CD4-positive, alpha-beta T cell treated with Interleukin-15 for 4 hours (primary cell): ENCODE results near the gene TFEC.
"Not testable (repeated sequence)": the region's sequence is repeated elsewhere in the genome, so short reads cannot be mapped to it uniquely, and the experiment has no call there.

ENCODE experiments used
- DNase-seq: peaks from one replicate; pipeline ENCODE4 v3.0.0-alpha.2; 2020; ENCODE audit warnings: low spot score

TFEC gene, protein sequence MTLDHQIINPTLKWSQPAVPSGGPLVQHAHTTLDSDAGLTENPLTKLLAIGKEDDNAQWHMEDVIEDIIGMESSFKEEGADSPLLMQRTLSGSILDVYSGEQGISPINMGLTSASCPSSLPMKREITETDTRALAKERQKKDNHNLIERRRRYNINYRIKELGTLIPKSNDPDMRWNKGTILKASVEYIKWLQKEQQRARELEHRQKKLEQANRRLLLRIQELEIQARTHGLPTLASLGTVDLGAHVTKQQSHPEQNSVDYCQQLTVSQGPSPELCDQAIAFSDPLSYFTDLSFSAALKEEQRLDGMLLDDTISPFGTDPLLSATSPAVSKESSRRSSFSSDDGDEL

DNA sequence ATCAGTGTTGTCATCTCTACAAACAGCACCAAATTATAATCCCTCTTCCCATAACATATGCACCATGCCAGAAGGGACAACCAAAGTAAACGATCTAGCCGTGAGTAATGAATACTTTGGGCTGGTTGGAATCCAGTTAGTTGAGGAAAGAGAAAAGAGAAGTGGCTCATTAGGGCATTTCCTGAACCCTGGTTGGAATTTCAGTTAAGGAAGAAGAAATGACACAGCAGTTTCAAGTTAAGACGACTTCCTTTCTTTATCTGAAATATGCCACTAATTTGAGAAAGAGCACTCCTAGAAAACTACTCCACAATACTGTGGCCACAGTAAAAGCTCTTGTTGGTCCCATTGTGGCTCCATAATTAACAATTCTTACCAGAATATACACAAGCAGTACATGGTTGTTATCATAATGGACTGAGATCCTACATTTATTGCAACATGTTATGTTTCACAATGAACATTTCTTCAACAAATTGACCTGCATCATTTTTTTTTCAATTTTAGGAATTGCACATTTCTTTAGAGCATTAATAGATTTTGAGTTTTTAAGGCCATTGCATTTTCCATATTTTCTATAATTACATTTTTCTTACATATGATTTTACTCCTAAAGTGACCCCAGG, at the start of gene TFEC:
Gene TFEC, minus strand, starts transcription at position 113 of the 626 bp plus-strand sequence. CDS start 46,322 bp downstream, outside the sequence.
- DNase-seq, result no peak

DNA sequence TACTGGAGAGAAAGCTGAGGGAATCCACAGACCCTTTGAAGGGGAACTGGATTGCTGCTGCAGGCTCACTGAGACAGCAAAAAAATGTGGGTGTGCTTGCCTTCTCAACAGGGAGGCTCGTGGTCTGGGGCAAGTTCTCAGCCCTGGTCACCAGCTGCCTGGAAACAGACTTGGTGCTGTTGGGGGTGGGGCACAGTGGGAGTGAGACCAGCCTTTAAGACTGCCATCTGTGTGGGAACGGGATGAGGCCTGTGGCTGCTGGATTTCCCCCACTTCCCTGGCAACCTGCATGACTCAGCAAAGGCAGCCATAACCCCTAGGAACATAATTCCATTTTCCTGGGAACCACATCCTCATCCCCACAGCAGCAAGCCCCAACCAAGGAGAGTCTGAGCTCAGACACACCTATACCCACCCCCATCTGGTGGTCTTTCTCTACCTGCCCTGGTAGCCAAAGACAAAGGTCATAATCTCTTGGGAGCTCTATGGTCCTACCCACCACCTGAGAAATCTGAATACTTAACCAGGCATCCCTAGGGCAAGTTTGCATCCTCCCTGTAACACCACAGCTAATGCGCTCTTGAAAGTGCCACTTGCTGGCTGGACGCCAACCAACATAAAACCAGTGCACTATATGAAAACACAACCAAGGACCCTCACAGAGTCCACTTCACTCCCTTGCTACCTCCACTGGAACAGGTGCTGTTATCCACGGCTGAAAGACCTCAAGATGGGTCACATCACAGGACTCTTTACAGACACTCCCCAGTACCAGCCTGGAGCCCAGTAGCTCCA, 45.0 kb upstream of the TFEC start:
- DNase-seq, result no peak

DNA sequence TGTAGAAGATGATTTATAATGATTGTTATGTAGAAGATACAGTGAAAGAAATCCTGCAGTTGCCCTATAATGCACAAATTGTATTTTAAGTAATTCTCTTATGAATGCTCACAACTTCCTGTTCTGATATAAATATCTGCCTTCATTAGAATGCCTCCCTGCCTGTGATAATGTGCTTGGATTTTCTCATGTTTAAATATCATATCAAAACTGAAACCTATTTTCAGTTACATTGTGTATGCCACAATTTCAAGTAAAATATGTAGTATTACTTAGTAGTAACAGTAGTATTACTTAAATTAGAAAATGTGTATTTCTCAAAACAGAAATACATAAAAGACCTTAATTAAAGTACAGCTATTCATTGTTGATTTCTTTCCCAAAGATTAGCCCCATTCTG, 41.1 kb upstream of the TFEC start:
- no peak for DNase-seq

DNA sequence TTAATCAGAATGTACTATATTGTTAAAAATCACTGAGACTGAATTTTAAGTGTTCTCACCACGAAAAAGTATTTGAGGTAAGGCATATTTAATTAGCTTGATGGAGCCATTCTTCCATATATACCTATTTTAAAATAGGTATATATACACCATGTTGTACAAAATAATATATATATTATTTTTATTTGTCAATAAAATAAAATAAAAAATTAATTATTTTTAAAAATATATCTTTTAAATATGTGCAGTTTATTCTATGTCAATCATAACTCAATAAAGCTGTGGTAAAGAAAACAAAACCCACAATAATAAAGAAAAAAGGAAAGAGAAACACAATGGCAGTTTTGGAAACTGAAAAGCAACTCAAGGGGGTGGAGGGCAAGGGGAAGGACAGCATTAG, 33.6 kb upstream of the TFEC start:
- DNase-seq, result no peak

DNA sequence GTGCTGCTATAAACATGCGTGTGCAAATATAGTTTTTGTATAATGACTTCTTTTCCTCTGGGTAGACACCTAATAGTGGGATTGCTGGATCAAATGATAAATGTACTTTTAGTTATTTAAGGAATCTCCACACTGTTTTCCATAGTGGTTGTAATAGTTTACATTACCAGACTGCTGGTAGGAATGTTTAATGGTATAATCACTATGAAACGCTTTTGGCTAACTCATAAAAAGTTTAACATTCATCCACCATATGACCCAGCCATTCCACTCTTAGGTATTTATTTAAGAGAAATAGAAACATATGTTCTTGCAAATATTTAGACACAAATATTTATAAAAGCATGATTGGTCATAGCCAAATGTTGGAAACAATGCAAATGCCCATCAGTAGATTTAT, 32.1 kb upstream of the TFEC start:
- no peak for DNase-seq

DNA sequence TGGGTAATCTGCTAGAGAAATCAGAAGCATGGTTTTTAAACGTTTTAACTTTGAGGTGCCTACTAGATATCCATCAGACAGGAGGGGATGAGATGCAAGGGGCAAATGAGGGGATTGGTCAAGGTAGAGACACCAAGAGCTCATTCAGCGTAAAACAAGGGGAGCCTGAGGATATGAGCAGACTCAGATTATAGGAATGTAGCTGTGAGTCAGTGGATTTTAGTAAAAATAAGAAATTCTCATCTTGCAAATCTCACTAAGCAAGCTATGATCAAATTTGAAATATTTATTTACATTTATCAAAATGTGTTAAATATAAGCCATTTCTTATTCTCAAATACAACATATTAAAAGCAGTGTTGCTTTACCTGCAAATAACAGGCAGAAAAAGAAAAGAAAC, 21.4 kb upstream of the TFEC start:
- no peak for DNase-seq

DNA sequence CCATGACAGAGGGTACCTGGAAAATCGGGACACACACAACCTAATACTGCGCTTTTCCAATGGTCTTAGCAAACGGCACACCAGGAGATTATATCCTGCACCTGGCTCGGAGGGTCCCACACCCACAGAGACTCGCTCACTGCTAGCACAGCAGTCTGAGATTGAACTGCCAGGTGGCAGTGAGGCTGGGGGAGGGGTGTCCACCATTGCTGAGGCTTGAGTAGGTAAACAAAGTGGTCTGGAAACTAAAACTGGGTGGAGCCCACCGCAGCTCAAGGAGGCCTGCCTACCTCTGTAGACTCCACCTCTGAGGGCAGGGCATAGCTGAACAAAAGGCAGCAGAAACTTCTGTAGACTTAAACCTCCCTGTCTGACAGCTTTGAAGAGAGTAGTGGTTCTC, 16.7 kb upstream of the TFEC start:
- DNase-seq, result not testable (repeated sequence)

DNA sequence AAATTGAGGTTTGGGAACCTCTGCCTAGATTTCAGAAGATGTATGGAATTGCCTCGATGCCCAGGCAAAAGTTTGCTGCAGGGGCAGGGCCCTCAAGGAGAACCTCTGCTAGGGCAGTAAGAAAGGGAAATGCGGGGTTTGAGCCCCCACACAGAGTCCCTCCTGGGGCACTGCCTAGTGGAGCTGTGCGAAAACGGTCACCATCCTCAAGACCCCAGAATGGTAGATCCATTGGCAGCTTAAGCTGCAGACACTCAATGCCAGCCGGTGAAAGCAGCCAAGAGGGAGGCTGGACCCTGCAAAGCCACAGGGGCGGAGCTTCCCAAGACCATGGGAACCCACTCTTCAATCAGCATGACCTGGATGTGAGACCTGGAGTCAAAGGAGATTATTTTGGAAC, 15.0 kb upstream of the TFEC start:
- no peak for DNase-seq

DNA sequence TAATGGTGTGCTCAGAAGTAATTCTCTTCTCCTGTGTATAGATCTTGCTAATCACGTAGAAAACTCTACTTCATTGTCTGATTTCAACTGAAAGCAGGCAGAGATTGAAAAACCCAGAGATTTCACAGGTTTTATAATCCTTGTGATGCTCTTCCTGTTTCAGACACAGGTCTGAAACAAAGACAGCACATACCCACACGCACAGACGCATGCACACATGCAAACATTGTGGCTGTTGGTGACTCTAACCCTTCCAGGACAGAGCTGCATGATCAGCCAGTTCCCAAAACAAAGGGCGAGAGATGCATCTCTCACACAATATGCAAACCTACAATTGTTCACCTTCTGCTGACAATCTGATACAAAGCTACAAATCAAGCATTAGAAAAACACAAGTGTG, 11.1 kb upstream of the TFEC start:
- no peak for DNase-seq

DNA sequence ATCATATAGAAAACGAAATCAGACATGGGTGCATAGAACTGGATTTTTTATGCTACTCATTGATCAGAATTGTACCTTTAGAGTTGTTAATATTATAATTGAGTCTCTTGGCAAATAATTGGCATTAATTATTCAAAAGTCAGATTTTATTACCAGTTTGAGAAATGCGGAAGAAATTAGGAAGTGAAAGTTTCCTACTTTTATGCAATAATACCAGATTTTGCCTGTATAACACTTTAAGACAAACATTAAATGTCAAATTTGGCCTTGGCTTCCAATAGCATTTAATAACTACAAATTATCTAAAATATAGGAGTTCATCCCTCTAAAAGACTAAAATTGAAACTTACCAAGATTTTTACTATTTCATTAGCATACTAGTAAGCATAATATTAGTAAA, 6.8 kb upstream of the TFEC start:
- DNase-seq, result no peak

DNA sequence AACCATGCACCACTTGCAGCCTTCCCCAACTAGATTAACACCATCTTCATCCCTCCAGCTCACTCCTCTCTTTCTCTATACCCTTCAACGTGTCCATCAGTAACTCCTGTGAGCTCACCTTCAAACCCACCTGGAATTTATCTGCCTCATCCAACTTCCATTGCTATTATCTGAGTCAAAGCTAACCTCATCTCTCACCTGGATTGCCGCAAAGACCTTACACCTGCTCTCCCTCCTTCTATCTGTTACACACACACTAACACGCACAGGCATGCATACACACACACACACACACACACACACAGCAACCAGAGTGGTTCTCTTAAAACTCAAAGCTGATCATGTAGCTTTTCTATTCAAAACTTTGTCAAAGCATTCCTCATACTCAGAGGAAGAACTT, 3.8 kb upstream of the TFEC start:
- no peak for DNase-seq

DNA sequence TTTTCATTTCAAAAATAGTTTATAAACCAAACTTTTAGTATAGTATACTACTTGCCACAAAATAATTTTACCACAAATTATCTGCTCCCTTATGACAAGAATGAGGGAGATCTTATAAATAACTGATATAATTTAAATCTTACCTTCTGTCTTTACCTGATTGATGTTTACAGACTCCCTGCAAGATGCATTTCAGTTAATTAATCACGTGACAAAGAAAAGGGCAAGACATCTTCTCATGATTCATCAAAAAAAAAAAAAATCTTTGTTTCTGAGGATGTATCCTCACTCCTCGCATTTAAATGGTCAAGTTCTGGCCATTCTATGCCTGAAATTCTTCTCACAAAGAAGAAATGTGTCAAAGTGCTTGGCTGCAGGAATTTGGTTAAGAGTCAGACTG, 2.3 kb upstream of the TFEC start:
- DNase-seq, result no peak

DNA sequence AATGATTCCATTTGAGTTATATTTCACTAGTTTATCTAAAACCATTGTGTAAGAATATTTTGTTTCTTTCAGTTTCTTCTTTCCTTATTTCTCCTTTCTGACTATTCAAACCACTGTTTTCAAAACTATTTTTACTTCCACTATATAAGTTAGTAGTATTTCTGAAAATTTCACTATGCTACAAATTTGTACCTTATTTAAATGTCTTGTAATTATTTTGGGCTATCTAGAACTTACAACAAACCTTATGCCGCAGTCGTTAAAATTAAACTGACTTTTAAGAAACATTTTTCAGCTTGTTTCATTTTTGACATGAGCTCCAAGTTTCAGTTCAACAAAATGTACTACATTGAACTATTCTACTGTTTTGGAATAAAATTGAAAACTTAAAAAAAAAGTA, 1.8 kb downstream of the TFEC start:
- no peak for DNase-seq

DNA sequence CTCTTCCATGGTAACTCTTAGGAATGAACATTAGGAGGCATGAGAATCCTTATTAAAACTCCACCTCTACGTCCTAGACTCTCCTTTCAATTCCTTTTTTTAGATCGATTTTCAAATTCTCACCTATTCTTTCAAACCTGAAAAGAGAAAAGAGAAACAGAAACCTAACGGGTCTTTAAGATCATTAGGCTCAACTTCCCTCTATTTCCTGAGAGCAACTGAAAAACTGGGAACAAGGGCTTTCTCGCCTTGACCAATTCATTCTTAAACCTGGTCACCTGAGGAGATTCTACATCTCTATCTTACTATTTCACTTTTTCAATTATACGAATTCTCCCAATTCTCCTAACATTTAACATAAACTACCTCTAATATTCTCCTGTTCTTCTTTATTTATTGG, 2.8 kb downstream of the TFEC start:
- DNase-seq, result no peak

DNA sequence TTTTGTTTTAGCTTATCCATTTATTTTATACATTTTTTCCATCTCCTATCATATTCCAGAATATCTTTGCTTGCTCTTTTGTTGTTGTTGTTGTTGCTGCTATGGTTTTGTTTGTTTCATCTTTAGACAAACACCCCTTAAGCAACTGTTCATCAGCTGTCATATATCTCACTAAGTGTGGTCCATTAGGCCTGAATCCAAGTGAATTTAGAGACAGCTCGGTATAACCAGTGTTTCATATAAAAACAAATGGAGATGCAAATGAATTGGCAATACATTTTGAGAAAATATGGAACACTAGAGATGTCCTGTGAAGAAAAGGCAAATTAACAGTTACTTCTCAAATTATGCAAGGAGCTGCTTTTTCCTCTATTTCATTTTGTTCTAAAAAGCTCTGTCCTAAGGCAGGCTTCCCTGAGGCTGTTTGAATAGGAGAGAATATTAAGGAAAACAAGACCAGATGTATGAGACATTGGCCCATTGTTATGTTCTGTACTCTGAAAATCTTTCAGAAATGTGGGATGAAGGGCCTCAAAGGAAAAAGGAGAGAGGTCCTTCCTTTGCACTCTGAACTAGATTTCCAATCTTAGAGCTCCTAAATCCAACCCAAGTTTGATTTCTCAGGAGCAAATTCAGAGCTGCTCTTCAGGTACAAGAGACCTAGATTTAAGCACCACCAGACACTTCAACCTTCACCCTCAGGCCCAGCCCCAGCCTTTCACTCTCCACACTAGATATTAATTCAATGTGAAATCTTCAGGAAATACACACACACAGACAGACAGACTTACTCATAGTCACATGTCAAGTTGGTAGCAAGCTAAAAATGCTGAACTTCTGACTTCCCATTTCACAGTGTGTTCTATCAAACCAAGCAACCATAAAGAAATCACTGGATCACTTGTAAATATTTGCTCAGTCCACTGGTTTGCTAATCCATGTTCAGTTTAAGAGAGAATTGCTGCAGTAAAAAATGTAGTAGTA, 5.4 kb downstream of the TFEC start:
- DNase-seq, result no peak

DNA sequence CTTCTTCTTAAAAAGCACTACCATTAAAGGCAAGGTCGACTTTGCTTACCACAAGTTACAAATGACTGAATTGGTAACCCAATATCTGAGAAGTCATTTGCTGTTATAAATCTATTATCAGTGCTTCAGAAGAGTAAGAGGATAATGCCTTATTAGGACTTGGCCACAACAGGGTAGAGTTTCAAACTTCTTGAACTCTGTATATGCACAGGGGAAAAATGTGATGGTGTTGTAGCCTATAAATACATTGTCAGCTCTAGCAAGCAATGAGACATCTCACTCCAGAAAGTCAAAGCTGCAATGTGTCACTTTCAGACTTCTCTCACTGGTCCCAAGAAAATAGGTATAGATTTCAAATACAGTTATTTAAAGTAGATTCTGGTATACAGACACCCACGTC, 9.3 kb downstream of the TFEC start:
- no peak for DNase-seq

DNA sequence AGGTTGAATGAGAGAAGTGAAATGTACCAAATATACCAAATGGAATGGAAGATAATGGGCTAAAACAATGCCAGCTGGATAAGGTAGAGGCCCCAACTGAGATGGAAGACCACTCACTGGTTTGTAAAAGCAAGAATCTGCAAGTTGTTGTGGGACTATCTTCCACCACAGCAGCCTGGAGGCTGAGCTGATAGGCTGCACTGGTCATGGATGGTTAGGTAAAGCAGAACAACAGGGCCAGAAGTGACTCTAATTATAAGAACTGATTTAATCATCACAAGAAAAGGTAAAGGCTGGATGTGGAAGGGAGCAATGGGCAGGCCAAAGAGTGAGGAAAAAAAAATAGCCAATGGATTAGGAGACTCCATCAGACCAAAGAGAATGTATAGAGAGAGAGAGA, 11.8 kb downstream of the TFEC start:
- DNase-seq, result no peak

DNA sequence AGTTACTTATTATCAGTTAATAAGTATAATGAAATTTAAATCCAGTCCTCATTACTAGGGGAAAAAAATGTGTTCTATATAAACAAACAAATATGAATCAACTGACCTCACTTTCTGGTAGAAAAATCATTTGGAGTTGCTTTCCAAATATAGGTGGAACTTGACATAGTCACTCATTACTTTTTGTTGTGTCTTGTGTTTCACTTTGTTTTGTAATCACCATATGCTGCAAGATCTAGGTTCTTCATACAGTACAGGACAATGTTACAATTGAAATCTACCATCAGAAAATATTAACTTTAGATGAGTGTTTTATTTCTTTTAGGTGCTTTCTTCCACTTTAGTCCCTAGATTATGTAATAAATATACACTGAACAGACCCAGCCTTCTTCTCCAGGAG, 16.9 kb downstream of the TFEC start:
- no peak for DNase-seq

DNA sequence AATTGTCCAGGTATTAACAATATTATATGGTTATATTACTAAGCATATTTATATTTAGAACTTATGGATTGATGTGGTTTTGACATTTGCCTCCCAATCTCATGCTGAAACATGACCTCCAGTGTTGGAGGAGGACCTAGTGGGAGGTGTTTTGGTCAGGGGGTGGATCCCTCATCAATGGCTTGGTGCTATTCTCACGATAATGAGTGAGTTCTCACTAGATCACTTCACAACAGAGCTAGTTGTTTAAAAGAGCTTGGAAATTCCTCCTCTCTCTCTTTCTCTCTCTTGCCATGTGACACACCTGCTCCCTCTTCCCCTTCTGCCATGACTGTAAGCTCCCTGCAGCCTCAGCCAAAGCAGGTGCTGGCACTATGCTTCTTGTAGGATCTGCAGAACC, 19.0 kb downstream of the TFEC start:
- no peak for DNase-seq

DNA sequence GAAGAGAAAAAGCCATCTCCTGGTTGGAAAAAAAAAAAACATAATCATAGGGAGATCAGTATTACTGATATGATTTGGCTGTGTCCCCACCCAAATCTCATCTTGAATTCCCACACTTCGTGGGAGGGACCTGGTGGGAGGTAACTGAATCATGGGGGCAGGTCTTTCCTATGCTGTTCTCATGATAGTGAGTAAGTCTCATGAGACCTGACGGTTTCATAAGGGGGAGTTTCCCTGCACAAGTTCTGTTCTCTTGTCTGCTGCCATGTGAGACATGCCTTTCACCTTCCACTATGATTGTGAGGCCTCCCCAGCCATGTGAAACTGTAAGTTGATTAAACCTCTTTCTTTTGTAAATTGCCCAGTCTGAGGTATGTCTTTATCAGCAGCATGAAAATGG, 25.8 kb downstream of the TFEC start:
- DNase-seq, result not testable (repeated sequence)

DNA sequence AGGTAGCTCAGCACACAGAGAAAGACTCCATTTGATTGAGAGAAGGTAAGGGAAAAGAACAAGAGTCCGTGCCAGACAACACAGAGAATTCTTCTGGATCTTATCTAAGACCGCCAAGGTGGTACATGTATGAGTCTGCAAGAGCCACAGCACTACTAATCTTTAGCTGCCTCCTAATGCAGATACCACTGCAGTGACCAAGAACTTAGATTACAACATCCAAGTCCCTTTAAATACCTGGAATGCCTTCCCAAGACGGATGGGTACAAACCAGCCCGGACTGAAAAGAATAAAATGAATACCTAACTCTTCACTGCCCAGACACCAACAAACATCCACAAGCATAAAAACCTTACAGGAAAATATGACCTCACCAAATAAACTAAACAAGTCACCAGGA, 33.3 kb downstream of the TFEC start:
- no peak for DNase-seq

DNA sequence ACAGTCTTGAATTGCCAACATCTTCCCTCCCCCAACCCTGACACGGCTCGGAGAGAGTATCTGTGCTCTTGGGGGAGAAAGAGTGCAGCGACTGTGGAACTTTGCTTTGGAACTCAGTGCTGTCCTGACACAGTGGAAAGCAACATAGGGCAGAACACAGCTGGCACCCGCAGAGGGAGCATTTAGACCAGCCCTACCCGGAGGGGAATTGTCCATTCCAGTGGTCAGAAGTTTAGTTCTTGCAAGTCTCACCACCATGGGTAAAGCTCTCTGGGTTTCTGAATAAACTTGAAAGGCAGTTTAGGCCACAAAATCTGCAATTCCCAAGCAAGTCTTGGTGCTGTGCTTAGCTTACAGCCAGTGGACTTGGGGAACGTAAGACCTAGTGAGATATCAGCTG, 34.9 kb downstream of the TFEC start:
- DNase-seq, result no peak
